DMS 273 treated with DMSO at 0.1 percent for 48 hours (cell line): Measurements from ENCODE around the gene FEZ2.

Experiments used
- DNase-seq: peaks from one replicate; lab custom pipeline; 2025; lab: John Stamatoyannopoulos, UW

Gene FEZ2

DNA sequence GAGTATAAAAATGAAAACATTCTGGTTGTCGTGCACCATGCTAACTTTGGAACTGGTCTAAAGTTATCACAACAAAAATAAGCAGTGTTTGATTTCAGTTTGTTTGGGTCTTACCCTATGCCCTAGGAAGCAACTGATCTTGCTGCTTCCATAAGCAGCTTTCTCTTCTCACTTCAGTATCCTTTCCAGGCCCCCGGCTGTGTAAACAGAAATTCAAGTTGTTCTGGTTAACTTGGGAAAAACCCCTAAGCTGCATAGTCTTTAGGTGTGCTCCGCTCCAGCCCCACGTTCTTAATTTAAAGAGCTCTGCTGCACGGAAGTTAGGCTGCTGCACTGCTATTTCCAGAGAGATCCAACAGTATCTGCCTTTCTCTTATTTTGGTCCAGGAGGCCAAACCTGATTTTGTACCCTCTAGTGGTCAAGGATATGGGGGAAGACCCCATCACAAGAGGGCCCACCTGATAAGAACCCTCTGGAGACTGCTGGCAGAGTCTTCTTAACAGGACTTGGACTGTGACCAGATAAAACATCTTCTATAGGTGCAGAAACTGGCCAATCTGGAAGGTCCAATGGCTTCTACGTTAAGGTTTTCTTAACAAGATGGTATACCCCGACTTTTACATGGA, 69.1 kb downstream of the FEZ2 start:
- no peak for DNase-seq

DNA sequence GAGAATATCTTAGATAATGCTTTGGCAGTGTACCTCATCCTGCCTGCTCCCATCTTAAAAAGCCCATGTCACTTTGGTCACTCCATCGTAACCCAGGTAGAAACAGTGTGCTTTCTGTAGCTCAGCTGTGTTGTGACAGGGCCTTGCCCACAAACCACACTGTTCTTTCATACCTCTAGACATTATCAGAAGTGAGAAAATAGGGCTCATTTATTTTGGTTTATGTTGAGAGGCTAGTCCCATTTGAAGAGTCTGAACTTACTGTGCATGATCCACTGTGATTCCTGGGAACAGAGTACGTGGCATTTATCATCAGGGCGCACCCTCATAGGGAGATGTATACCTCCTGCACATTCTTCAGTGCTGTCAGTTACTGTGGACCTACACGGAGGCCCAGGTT, 69.7 kb downstream of the FEZ2 start:
- DNase-seq: no peak

GRCh38 chr2:36526226-36526625, 71.7 kb downstream of the FEZ2 start:
- DNase-seq: no peak

DNA sequence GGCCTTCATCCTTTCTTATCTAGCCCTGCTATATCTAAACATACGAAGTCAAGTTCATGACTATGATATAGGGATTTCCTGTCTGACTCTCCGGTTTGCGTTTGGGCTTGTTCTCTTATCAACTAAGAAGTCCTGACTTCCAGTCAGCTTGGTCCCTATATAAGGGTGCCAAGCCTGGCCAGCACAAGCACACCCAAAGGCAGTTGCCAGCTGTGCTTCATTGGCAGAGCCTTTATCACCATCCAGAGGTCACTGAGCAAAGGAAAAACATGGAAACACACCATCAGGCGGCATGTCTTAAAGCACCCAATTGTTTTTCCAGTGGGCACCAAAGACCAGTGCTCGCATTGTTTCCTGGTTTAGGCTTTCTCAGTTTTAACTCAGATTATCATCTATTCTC, 72.7 kb downstream of the FEZ2 start:
- no peak for DNase-seq

GRCh38 chr2:36523153-36523552, 74.8 kb downstream of the FEZ2 start:
- DNase-seq: no peak

GRCh38 chr2:36520431-36520830, 77.5 kb downstream of the FEZ2 start:
- no peak for DNase-seq

DNA sequence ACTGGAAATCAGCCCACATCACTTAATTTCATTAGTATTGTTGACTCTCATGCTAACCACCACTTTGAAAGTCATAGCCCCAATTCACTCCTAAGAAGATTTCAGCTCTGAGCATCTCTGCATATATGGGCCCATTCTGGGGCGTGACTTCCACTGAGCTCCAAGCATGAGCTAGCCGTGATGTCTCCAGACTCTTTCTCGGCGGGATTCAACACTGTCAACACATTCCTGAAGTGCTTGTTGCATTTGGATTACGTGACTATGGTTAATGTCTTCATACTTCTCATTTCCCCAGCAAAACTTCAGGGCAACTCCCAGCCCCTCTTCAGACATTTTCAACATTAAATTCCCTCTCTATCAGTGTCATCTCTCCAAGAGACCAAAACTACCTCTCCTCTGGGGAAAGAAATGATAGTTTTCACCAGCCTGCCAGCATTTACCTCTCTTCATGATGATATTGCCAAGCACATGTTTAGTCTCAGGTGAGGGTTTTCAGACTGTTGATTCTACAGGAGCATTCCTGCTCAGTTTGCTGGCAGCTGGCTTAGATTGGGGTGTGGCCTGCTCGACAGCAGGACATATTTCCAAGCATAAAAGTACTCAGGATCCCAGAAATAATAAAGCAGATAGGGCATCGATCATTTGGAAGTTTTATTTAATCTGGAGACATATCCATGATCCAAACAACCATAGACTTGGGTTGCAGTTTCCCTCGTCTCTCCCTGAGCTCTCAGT, 81.7 kb downstream of the FEZ2 start:
- no peak for DNase-seq

- DNase-seq: no peak
Measured at GRCh38 chr2:36515538-36515937, 82.4 kb downstream of the FEZ2 start.

DNA sequence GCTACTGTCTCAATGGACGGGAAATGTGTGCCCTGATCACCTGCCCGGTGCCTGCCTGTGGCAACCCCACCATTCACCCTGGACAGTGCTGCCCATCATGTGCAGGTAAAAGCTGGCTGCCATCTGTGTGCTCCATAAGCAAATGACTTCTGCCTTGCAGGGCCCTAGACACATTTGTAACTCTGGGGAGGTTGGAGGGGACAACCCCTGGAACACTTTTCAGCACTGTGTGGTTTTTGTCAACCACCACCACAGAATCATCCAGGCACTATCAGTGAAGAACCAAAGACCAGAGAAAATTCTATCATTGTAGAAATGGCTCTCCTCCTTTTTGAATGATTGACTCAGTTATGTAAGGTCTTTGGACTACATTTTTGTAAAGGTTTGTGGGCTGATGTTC, 84.3 kb downstream of the FEZ2 start:
- DNase-seq: no peak

GRCh38 chr2:36512705-36513104, 85.3 kb downstream of the FEZ2 start:
- DNase-seq: no peak

- DNase-seq: no peak
Measured at GRCh38 chr2:36511858-36512603, 85.9 kb downstream of the FEZ2 start.

- no peak for DNase-seq
Measured at GRCh38 chr2:36509075-36509474, 88.9 kb downstream of the FEZ2 start.

DNA sequence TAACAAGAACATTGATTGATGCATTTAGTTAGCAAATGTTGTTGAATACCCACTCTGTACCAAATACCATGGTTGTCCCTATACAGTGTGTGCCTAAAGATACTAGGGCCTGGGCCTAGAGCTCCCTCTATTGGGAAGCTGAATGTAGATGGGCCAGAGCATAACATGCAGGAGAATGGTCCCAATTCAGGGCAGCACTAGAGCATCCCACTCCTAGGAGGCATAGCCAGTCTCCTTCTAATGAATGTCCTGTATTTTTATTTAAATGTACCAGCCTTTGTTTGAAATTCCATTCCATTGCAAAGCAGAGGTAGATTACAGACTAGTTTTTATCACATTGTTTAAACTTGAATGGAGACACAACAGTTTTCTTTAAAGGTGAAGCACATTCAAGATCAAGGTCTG, 90.6 kb downstream of the FEZ2 start:
- peak; percentile 4 for DNase-seq
